Sigmoid colon (tissue), 4 donors: ENCODE data around the gene GLS.

ENCODE experiments used
- EP300 ChIP-seq, 4 donors: sonication (generic); formaldehyde crosslinking; IDR thresholded peaks; one replicate each; pipeline ENCODE4 v1.6.1; 2017; ENCODE audit warnings: antibody characterized with exemption in 4 of 4
- POLR2A ChIP-seq, 2 donors: fragments of 450-650 bp; IDR thresholded peaks; one replicate each; pipeline ENCODE4 v1.6.1; 2016; ENCODE audit warnings: antibody characterized with exemption in 2 of 2, mild to moderate bottlenecking in 2 of 2, moderate library complexity in 2 of 2
- POLR2AphosphoS5 ChIP-seq, 4 donors: sonication (generic); formaldehyde crosslinking; IDR thresholded peaks; one replicate each; pipeline ENCODE4 v1.6.1; 2017; ENCODE audit warnings: antibody characterized with exemption in 4 of 4
- TF ChIP-seq, protein P1 (sequence below), 4 experiments: fragments of 450-650 bp in 3 of 4; fragments of 200-600 bp in 1 of 4; IDR thresholded peaks; one replicate each; pipeline ENCODE4 v1.5.1; 2016 to 2019; ENCODE audit warnings: antibody characterized with exemption in 4 of 4, mild to moderate bottlenecking in 3 of 4, moderate library complexity in 2 of 4

DNA sequence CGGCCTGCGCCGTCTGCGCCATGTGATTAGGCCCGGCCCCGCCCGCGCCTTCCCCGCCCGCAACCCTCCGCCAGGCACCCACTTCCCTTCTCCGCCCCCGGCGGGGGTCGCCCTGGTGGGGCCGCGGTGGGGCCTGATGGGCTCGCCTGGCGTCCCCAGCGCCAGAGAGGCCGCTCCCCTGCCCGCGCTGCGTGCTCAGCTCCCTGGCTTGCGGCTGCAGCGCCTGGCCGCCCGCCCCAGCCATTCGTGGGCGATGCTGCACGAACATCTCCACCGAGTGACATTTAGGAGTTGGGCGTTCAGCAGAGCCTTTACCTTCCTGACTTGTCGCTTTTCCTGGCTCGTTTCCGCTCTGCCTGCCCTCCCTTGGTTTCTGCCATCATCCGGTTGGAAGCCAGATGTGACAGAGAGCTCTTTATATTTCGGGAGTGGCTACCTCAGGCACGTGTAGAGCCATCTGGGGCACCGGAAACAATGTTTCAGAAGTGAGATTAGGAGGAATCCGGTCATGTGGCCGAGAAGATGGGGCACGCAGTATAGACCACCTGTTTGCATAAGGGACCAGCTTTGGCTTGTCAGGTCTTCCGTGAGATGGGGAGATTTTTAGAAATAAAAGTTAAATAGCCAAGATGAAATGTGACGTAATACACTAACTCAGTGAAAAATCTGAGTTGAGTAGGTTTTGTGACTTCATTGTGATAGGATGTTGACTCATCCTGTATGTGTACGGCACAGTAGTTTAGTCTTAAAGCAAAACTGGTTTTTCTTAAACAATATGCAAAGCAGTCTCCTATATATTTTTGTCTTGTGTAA is 1.2 kb downstream of the GLS start:
- TF ChIP-seq POLR2AphosphoS5 (IDR thresholded peaks at IDR 0.05), result peak in 3 of 4 donors; percentile 48 to 76 (median 65)
- TF ChIP-seq, protein P1, sequence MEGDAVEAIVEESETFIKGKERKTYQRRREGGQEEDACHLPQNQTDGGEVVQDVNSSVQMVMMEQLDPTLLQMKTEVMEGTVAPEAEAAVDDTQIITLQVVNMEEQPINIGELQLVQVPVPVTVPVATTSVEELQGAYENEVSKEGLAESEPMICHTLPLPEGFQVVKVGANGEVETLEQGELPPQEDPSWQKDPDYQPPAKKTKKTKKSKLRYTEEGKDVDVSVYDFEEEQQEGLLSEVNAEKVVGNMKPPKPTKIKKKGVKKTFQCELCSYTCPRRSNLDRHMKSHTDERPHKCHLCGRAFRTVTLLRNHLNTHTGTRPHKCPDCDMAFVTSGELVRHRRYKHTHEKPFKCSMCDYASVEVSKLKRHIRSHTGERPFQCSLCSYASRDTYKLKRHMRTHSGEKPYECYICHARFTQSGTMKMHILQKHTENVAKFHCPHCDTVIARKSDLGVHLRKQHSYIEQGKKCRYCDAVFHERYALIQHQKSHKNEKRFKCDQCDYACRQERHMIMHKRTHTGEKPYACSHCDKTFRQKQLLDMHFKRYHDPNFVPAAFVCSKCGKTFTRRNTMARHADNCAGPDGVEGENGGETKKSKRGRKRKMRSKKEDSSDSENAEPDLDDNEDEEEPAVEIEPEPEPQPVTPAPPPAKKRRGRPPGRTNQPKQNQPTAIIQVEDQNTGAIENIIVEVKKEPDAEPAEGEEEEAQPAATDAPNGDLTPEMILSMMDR (IDR thresholded peaks at IDR 0.05), result no peak
- no peak for TF ChIP-seq EP300 (IDR thresholded peaks at IDR 0.05)
- TF ChIP-seq POLR2A (IDR thresholded peaks at IDR 0.05), result peak in 1 of 2 donors; percentile 30
